ENCODE measurements around the gene MDM2.

MDM2 gene

GRCh38 chr12:68871396-68871795, 63.4 kb downstream of the MDM2 start:
- no peak overlapping the region for H3K4me3 ChIP-seq (ENCODE audit: low read depth, low read length)

DNA sequence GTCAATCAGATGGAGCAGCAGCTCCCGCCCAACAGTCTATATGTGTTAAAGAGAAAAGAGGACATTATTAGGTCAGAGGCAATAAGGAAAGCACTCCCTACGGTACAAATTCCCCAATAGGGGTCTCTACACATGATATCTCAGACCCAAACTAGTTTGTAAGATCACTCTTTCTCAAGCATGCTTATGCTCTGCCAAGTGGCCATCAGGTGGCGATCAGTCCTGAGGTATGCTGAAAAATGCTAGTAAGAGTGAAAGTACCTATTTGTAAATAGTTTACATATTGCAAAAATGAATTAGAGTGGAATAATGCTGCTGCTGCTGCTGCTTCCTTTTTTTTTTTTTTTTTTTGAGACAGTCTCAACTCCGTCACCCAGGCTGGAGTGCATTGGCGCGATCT, 63.9 kb downstream of the MDM2 start:
- no peak overlapping the region for H3K4me3 ChIP-seq (ENCODE audit: low read depth, low read length)

- H3K4me3 ChIP-seq (ENCODE audit: low read depth, low read length) = no peak overlapping the region
Measured at GRCh38 chr12:68873316-68873715, 65.3 kb downstream of the MDM2 start.

- H3K4me3 ChIP-seq (ENCODE audit: low read depth, low read length) = no peak overlapping the region
Measured at GRCh38 chr12:68876461-68876860, 68.5 kb downstream of the MDM2 start.

- no peak overlapping the region for H3K4me3 ChIP-seq (ENCODE audit: low read depth, low read length)
Measured at GRCh38 chr12:68877583-68877982, 69.6 kb downstream of the MDM2 start.

DNA sequence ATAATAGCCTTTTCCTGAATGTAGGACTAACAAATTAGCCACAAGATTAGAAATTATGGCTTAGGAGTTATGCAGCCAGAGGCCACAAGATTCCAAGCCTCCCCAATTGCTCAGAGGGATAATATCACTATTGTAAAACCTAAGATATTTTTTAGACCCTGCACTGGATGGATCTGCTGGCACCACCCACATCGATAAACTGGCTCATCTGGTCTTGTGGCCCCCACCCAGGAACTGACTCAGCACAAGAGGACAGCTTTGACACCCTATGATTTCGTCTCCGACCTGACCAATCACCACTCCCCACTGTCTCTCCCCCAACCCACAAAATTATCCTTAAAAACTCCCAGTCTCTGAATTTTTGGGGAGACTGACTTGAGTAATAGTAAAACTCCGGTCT, 70.3 kb downstream of the MDM2 start:
- no peak overlapping the region for H3K4me3 ChIP-seq (ENCODE audit: low read depth, low read length)

GRCh38 chr12:68878846-68879245, 70.9 kb downstream of the MDM2 start:
- no peak overlapping the region for H3K4me3 ChIP-seq (ENCODE audit: low read depth, low read length)

- no peak overlapping the region for H3K4me3 ChIP-seq (ENCODE audit: low read depth, low read length)
Measured at GRCh38 chr12:68880660-68881325, 72.8 kb downstream of the MDM2 start.

DNA sequence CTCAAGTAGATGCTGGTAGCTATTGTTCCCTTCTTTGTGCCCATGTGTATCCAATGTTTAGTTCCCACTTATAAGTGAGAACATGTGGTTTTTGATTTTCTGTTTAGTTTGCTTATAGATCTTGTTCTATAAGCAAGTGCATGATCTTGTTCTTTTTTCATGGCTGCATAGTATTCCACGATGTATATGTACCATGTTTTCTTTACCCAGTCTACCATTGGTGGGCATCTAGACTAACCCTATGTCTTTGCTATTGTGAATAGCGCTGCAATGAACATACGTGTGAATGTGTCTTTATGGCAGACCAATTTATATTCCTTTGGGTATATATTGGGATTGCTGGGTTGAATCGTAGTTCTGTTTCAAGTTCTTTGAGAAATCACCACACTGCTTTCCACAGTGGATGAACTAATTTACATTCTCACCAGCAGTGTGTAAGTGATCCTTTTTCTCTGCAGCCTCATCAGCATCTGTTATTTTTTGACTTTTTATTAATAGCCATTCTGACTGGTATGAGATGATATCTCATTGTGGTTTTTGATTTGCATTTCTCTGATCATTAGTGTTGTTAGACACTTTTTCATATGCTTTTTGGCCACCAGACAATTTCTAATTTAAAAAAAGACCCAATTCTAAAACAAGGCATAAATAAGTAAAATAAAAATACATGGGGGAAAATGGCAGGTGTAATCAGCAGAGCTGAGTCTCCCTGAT, 74.4 kb downstream of the MDM2 start:
- no peak overlapping the region for H3K4me3 ChIP-seq (ENCODE audit: low read depth, low read length)

GRCh38 chr12:68883151-68883550, 75.2 kb downstream of the MDM2 start:
- H3K4me3 ChIP-seq (ENCODE audit: low read depth, low read length) = no peak overlapping the region

GRCh38 chr12:68884251-68884650, 76.3 kb downstream of the MDM2 start:
- no peak overlapping the region for H3K4me3 ChIP-seq (ENCODE audit: low read depth, low read length)

- no peak overlapping the region for H3K4me3 ChIP-seq (ENCODE audit: low read depth, low read length)
Measured at GRCh38 chr12:68885381-68885780, 77.4 kb downstream of the MDM2 start.

DNA sequence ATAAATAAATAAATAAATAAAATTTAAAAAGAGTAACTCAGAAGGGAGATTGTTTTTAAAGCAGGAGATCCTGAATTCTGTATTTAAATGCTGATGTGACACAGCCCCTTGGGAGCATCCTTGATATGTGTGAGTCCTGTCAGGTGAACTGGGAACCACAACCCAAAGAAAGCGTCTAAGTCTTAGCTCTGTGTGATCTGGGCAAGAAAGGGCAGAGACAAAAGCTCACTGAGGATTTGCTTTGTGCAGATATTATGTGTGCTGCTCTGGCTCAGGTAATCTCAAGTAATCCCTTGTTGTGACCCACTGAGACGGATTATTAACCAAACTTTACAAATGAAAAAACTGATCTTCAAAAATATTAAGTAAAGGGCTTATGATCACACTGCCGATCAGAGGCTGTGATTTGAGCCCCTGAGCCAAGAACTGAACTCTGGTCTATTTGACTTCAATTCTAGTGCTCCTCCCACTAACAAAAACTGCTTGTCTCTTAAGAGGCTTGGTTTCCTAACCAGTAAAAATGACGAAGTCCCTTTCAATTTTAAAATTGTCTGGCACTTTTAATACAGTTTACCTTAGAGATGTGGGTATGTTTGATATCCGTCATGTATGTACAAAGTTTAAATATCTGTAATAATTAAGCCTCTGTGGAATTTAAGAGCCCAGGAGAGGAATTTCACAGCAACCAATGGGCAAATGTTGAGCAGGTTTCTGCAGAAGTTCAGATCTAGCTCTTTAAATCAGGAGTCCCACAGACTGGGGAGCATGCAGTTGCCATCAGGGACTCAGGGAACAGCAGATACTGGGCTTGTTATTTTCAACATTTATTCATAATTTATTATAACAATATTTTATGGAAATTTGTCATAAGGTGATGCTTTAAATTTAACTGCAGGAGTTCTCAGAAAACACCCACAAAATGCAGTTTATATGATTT, 78.9 kb downstream of the MDM2 start:
- H3K4me3 ChIP-seq (ENCODE audit: low read depth, low read length) = no peak overlapping the region

- no peak overlapping the region for H3K4me3 ChIP-seq (ENCODE audit: low read depth, low read length)
Measured at GRCh38 chr12:68887641-68888040, 79.7 kb downstream of the MDM2 start.

DNA sequence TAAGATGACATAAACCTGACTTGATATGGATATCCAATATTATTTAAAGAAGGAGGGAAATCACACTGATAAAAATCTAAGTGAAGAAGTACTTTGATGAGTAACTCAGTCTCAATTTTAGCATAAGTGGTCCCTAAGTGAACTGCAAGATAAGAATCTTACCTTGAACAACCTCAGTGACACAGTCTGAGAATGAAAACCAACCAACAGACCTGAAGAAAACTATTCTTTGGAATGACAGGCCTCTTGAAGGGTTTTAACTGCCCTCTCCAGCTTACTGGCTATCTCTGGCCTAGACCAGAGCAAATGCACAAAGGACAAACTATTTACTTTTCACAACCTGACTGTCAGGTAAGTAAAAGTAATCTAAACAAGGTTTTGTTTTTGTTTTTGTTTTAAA, 80.3 kb downstream of the MDM2 start:
- H3K4me3 ChIP-seq (ENCODE audit: low read depth, low read length) = no peak overlapping the region

DNA sequence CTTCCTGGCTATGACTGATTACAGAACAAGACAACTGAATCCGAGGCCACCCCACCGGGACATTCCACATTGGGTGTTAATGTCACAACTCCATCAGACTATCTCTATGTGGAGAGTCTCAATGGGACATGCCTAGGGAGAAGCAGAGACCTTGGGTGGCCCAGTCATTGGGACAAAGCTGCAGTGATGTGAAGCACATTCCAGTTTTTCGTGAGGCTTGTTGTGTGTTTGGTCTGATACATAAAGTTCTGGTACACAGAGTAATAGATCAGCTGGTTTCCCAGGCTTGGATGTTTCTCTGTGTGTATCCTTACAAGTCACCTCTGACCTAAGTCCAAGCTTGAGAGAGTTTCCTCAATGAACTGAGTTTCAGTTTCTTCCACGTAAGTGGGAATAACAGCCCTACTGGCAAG, 82.7 kb downstream of the MDM2 start:
- no peak overlapping the region for H3K4me3 ChIP-seq (ENCODE audit: low read depth, low read length)

- no peak overlapping the region for H3K4me3 ChIP-seq (ENCODE audit: low read depth, low read length)
Measured at GRCh38 chr12:68891141-68891540, 83.2 kb downstream of the MDM2 start.

GRCh38 chr12:68893201-68893600, 85.2 kb downstream of the MDM2 start:
- H3K4me3 ChIP-seq (ENCODE audit: low read depth, low read length) = no peak overlapping the region

GRCh38 chr12:68893741-68894140, 85.8 kb downstream of the MDM2 start:
- no peak overlapping the region for H3K4me3 ChIP-seq (ENCODE audit: low read depth, low read length)

DNA sequence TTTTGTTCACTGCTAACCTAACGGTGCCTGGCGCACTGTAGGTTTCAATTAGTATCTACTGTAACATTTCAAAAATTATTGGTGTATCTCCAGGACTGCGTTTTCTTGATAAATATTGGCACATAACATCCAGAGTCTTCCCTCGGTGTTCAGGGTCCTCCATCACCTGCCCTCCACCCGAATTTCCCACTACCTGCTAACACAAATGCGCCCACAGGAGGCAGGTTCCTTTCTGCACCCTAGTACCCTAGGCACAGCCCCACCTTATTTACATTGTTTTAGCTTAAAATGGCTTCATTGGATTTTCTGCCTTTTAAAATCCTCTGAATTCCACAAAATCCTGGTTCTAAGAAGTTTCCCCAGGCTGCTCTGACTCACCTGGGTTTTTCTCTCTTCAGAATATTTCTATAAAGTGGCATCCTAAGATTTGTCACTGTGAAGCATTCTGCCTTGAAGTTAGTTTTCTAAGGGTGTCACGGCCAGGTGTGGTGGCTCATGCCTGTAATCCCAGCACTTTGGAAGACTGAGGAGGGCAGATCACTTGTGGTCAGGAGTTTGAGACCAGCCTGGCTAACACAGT, 86.4 kb downstream of the MDM2 start:
- no peak overlapping the region for H3K4me3 ChIP-seq (ENCODE audit: low read depth, low read length)

DNA sequence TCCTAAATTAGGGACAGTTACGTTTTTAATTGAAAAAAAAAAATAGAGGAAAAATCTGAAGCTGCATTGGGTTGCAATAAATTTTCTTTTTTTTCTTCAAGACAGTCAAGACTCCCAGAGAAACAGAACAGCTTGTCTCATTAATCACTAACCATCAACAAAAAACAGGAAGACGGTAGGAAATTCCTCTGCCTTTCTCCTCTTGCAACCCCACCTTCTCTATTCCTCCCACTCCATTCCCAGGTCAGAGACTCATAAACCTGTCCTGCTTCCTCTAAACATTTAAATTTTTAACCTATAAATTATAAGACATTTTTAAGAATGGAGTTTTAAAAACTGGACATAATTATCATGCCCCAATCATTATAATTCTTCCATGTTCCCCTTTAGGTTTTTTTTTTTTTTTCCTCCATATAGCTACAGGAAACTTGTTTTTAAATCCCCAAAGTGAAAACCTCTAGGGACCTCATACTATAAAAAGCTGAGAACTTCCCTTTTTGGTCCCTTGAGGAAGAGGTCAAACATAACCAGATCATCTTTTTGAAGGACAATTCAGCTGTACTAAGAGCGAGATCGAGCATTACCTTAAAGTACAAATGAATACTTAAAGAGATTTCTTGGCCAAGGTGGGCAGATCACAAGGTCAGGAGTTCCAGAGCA, 89.0 kb downstream of the MDM2 start:
- no peak overlapping the region for H3K4me3 ChIP-seq (ENCODE audit: low read depth, low read length)
